SK-N-SH (cell line): ENCODE measurements around the gene SPOP. TPM values are rescaled to one million over a fixed set of nuclear protein-coding genes. Genes with fewer than 3 reads are reported as not detected.
A peak's percentile ranks its signal among the peaks of the same experiment; 100 is the strongest.

Experiments
- CTCF ChIA-PET: fragments of 300-600, 350-600 bp; formaldehyde crosslinking; extraction: SDS; loops from one replicate; lab custom pipeline; 2021; lab: Yijun Ruan, JAX
- POLR2A ChIA-PET: fragments of 350-600 bp; sonication (Branson Sonifier 250); formaldehyde crosslinking; extraction: SDS; loops from one replicate; lab custom pipeline; 2020; ENCODE audit warnings: antibody characterized with exemption, inconsistent platforms; lab: Yijun Ruan, JAX
- DNase-seq: peaks from one replicate; pipeline ENCODE4 v3.0.0; 2012
- H2AFZ ChIP-seq: fragments of 200-600 bp; sonication (generic); 2 replicates; pipeline ENCODE4 v1.8.1; 2016; ENCODE audit warnings: antibody characterized with exemption, mild to moderate bottlenecking, low read depth
- H3F3A ChIP-seq: fragments of 200-600 bp; sonication (generic); replicated peaks from 2 replicates; pipeline ENCODE3; 2016; ENCODE audit warnings: antibody characterized with exemption, mild to moderate bottlenecking; ENCODE audit not compliant: insufficient read depth
- H3K27ac ChIP-seq, 2 experiments: fragments of 200-500 bp in 1 of 2; fragments of 200-600 bp in 1 of 2; sonication (Bioruptor generic) in 1 of 2; sonication (generic), shearing (Covaris generic) in 1 of 2; 2 replicates each; pipeline versions ENCODE4 v1.5.1 to v1.6.1; 2014 to 2016; ENCODE audit warnings: low read depth in 2 of 2, inconsistent platforms in 1 of 2, low read length in 1 of 2, mild to moderate bottlenecking in 1 of 2, mixed read lengths in 1 of 2
- H3K27me3 ChIP-seq: fragments of 200-600 bp; sonication (generic), shearing (Covaris generic); 2 replicates; pipeline ENCODE4 v1.6.1; 2016; ENCODE audit warnings: mixed run types; ENCODE audit not compliant: insufficient read depth
- H3K36me3 ChIP-seq, 2 experiments: fragments of 200-500 bp in 1 of 2; fragments of 200-600 bp in 1 of 2; sonication (Bioruptor generic) in 1 of 2; sonication (generic) in 1 of 2; replicated peaks in 1 of 2; 2 replicates each; pipeline versions ENCODE3 to v1.5.1; 2014 to 2016; ENCODE audit warnings: low read length in 1 of 2, mild to moderate bottlenecking in 1 of 2; ENCODE audit not compliant: insufficient read depth in 2 of 2, control insufficient read depth in 1 of 2
- H3K4me1 ChIP-seq, 2 experiments: fragments of 200-500 bp in 1 of 2; fragments of 200-600 bp in 1 of 2; sonication (Bioruptor generic) in 1 of 2; sonication (generic), shearing (Covaris generic) in 1 of 2; 2 replicates each; pipeline versions ENCODE4 v1.5.1 to v1.6.1; 2014 to 2016; ENCODE audit warnings: low read depth in 1 of 2, low read length in 1 of 2, mixed run types in 1 of 2; ENCODE audit not compliant: insufficient read depth in 2 of 2, control insufficient read depth in 1 of 2
- H3K4me2 ChIP-seq: fragments of 200-600 bp; sonication (generic), shearing (Covaris generic); 2 replicates; pipeline ENCODE4 v1.6.1; 2017; ENCODE audit warnings: mixed run types
- H3K4me3 ChIP-seq, 2 experiments: fragments of 200-500 bp in 1 of 2; fragments of 200-600 bp in 1 of 2; sonication (Bioruptor generic) in 1 of 2; sonication (generic), shearing (Covaris generic) in 1 of 2; 2 replicates each; pipeline versions ENCODE4 v1.5.1 to v1.8.1; 2014 to 2016; ENCODE audit warnings: low read depth in 2 of 2, inconsistent platforms in 1 of 2, low read length in 1 of 2, mild to moderate bottlenecking in 1 of 2, mixed read lengths in 1 of 2, moderate library complexity in 1 of 2
- H3K79me2 ChIP-seq: fragments of 200-600 bp; sonication (generic); 2 replicates; pipeline ENCODE4 v1.8.1; 2017; ENCODE audit warnings: mild to moderate bottlenecking; ENCODE audit not compliant: insufficient read depth
- H3K9ac ChIP-seq: fragments of 200-600 bp; sonication (generic); 2 replicates; pipeline ENCODE4 v1.6.1; 2017; ENCODE audit warnings: mixed run types
- H3K9me2 ChIP-seq: fragments of 200-600 bp; sonication (generic); 2 replicates; pipeline ENCODE4 v1.6.1; 2017; ENCODE audit warnings: mixed run types
- H3K9me3 ChIP-seq: fragments of 200-600 bp; sonication (generic); 2 replicates; pipeline ENCODE4 v1.6.1; 2017; ENCODE audit warnings: mixed run types, mild to moderate bottlenecking, moderate library complexity
- H4K20me1 ChIP-seq: fragments of 200-600 bp; sonication (generic); 2 replicates; pipeline ENCODE4 v1.6.1; 2017; ENCODE audit warnings: mild to moderate bottlenecking, mixed run types; ENCODE audit not compliant: insufficient read depth
- EZH2phosphoT487 ChIP-seq: fragments of 200-600 bp; sonication (generic); IDR thresholded peaks from 2 replicates; pipeline ENCODE4 v1.6.1; 2017; ENCODE audit warnings: low read depth, mixed run types, mild to moderate bottlenecking, antibody characterized with exemption, moderate library complexity, borderline replicate concordance
- FOSL2 ChIP-seq: IDR thresholded peaks from 2 replicates; pipeline ENCODE4 v1.4.0; 2012; ENCODE audit warnings: low read depth, mild to moderate bottlenecking, moderate library complexity, borderline replicate concordance
- GABPA ChIP-seq: IDR thresholded peaks from 2 replicates; pipeline ENCODE4 v1.4.0; 2012; ENCODE audit warnings: low read depth, mild to moderate bottlenecking
- JUND ChIP-seq: IDR thresholded peaks from 2 replicates; pipeline ENCODE4 v1.4.0; 2012
- MXI1 ChIP-seq: IDR thresholded peaks from 2 replicates; pipeline ENCODE4 v1.6.1; 2012; ENCODE audit warnings: mild to moderate bottlenecking, low read depth, low read length, improper control_type of control experiment
- POLR2AphosphoS5 ChIP-seq: IDR thresholded peaks from 2 replicates; pipeline ENCODE4 v1.6.1; 2012; ENCODE audit warnings: low read depth, low read length
- RCOR1 ChIP-seq: fragments of 150-350 bp; IDR thresholded peaks from 2 replicates; pipeline ENCODE4 v1.6.1; 2017; ENCODE audit warnings: antibody characterized with exemption, low read length
- SIN3A ChIP-seq: IDR thresholded peaks from 2 replicates; pipeline ENCODE4 v1.6.1; 2012; ENCODE audit warnings: low read depth, mild to moderate bottlenecking, low read length, moderate library complexity, borderline replicate concordance
- TCF12 ChIP-seq: IDR thresholded peaks from 2 replicates; pipeline ENCODE4 v1.4.0; 2012
- WGBS: methylation state at CpG from one replicate; pipeline ENCODE4 v1.1.6; 2017; ENCODE audit warnings: low lambda C conversion rate; 5-methylcytosine and 5-hydroxymethylcytosine counted together
- polyA plus RNA-seq, 3 experiments: library from polyadenylated mRNA; depleted of rRNA; stranded (reverse); fragments of >200 nt; gene quantifications; 2 replicates each; pipeline ENCODE4 v1.2.3, GENCODE V29; 2012
- TF ChIP-seq, protein P1 (sequence below): IDR thresholded peaks from 2 replicates; pipeline ENCODE4 v1.4.0; 2012; ENCODE audit warnings: low read depth
- TF ChIP-seq, protein P2 (sequence below): IDR thresholded peaks from 2 replicates; pipeline ENCODE4 v1.4.0; 2012; ENCODE audit warnings: low read depth, borderline replicate concordance
- TF ChIP-seq, protein P3 (sequence below): fragments of 200-600 bp; sonication (generic); IDR thresholded peaks from 2 replicates; pipeline ENCODE4 v1.6.1; 2017; ENCODE audit warnings: antibody characterized with exemption, mild to moderate bottlenecking, moderate library complexity

SPOP gene
- polyA plus RNA-seq, 1 of the 3 experiments (the other 2 are of a cell fraction), result 54.0 TPM

DNA sequence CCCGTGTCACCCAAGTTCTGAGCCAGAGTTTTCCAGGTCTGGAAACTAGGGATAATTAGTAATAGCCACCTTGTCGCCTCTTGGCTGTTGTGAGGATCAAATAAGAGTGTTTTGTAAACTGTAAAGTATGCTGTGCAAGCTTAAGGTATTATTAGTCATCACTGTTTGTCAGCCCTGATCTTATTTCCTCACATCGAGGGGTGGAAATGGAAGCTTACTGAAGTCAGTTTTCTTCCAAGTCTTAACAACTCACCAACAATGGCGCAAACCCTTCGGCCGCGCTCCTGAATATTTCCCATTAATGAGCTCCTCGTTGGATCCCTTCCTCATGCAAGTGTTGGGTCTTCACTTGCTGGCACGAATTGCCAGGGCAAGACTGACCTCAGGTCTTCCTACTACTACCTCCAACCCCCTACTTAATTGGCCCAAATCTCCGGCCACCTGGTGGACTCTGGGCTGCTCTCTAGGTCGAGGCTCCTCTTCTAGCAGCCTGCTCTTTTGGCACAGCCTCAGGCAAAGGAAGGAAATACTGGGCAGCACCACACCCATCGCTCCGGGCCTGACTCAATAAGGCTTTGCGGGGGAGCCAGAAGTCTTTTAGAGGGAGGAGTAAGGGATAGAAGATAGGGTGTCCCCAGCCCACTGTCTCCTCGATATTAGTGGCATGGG lies 30.8 kb upstream of the SPOP start:
- DNase-seq, result no peak
- Histone ChIP-seq H3K9ac (peak overlapping the region; percentile 28; the same call in 1 of the 2 replicates), H3F3A (peaks cover 4% of the 10 kb centered on the region), H3K79me2 (peaks cover 26% of the 10 kb centered on the region), H3K4me3 (peak overlapping the region; percentile 85 to 97), H3K9me2 (no peaks in the 10 kb centered on the region), H3K4me2 (peak overlapping the region; percentile 98), H3K36me3 (peaks cover 22 to 28% of the 10 kb centered on the region in 2 experiments), H2AFZ (peak overlapping the region; percentile 84), H3K27me3 (no peaks in the 10 kb centered on the region), H3K4me1 (peaks cover 8 to 17% of the 10 kb centered on the region in 2 experiments; a peak in 2 of 4 replicates), H4K20me1 (no peaks in the 10 kb centered on the region), H3K9me3 (no peaks in the 10 kb centered on the region), H3K27ac (no peak overlapping the region; a peak in 1 of 4 replicates)
- TF ChIP-seq GABPA (no peak), JUND (no peak), POLR2AphosphoS5 (no peak), MXI1 (no peak), RCOR1 (no peak), EZH2phosphoT487 (no peak), SIN3A (no peak), TCF12 (no peak), FOSL2 (no peak)
- TF ChIP-seq, protein P1, sequence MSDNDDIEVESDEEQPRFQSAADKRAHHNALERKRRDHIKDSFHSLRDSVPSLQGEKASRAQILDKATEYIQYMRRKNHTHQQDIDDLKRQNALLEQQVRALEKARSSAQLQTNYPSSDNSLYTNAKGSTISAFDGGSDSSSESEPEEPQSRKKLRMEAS, result no peak
- TF ChIP-seq, protein P2, sequence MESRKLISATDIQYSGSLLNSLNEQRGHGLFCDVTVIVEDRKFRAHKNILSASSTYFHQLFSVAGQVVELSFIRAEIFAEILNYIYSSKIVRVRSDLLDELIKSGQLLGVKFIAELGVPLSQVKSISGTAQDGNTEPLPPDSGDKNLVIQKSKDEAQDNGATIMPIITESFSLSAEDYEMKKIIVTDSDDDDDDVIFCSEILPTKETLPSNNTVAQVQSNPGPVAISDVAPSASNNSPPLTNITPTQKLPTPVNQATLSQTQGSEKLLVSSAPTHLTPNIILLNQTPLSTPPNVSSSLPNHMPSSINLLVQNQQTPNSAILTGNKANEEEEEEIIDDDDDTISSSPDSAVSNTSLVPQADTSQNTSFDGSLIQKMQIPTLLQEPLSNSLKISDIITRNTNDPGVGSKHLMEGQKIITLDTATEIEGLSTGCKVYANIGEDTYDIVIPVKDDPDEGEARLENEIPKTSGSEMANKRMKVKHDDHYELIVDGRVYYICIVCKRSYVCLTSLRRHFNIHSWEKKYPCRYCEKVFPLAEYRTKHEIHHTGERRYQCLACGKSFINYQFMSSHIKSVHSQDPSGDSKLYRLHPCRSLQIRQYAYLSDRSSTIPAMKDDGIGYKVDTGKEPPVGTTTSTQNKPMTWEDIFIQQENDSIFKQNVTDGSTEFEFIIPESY, result no peak
- TF ChIP-seq, protein P3, sequence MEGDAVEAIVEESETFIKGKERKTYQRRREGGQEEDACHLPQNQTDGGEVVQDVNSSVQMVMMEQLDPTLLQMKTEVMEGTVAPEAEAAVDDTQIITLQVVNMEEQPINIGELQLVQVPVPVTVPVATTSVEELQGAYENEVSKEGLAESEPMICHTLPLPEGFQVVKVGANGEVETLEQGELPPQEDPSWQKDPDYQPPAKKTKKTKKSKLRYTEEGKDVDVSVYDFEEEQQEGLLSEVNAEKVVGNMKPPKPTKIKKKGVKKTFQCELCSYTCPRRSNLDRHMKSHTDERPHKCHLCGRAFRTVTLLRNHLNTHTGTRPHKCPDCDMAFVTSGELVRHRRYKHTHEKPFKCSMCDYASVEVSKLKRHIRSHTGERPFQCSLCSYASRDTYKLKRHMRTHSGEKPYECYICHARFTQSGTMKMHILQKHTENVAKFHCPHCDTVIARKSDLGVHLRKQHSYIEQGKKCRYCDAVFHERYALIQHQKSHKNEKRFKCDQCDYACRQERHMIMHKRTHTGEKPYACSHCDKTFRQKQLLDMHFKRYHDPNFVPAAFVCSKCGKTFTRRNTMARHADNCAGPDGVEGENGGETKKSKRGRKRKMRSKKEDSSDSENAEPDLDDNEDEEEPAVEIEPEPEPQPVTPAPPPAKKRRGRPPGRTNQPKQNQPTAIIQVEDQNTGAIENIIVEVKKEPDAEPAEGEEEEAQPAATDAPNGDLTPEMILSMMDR, result no peak
- 65% methylated on average over 15 of the region's 15 CpGs for WGBS
- CTCF ChIA-PET, result interaction anchor here (0.7 to 50.8 kb wide), 44 partner anchors 8 to 321 kb away, joined by 3 to 2107 read pairs (median 4); partner anchors contain the start of genes FAM117A, NXPH3, PHB1 and SPOP
- POLR2A ChIA-PET, result interaction anchor here (0.6 to 2.3 kb wide), 7 partner anchors 8 to 455 kb away, joined by 3 to 15 read pairs (median 4); partner anchors contain the start of genes FAM117A and KAT7
